Spleen (tissue), 11 donors: Measurements from ENCODE around the gene PPBP. TPM values are rescaled to one million over a fixed set of nuclear protein-coding genes. Genes with fewer than 3 reads are reported as not detected.

Experiments
- DNase-seq: peaks from one replicate; pipeline ENCODE4 v3.0.0-alpha.2; 2020
- H3K27ac ChIP-seq, 8 donors: fragments of 200-600 bp; sonication (generic) in 7 of 8; 1 replicate in 4 of 8; 2 replicates in 4 of 8; pipeline versions ENCODE4 v1.5.0 to v1.8.0; 2016 to 2021; ENCODE audit warnings: inconsistent platforms in 4 of 8, mild to moderate bottlenecking in 4 of 8, moderate library complexity in 1 of 8
- H3K27me3 ChIP-seq, 7 donors: fragments of 200-600 bp; sonication (generic) in 6 of 7; replicated peaks in 1 of 7; 1 replicate in 4 of 7; 2 replicates in 3 of 7; pipeline versions ENCODE4 v1.5.0 to v1.8.0; 2016 to 2021; ENCODE audit warnings: inconsistent platforms in 3 of 7, mild to moderate bottlenecking in 1 of 7
- H3K36me3 ChIP-seq, 6 donors: fragments of 200-600 bp; sonication (generic) in 5 of 6; 1 replicate in 4 of 6; 2 replicates in 2 of 6; pipeline versions ENCODE4 v1.5.0 to v1.8.0; 2016 to 2021; ENCODE audit warnings: inconsistent platforms in 2 of 6
- H3K4me1 ChIP-seq, 6 donors: fragments of 200-600 bp; sonication (generic) in 5 of 6; 1 replicate in 3 of 6; 2 replicates in 3 of 6; pipeline versions ENCODE4 v1.5.0 to v1.8.0; 2016 to 2021; ENCODE audit warnings: inconsistent platforms in 3 of 6
- H3K4me3 ChIP-seq, 8 donors: fragments of 200-600 bp; sonication (generic) in 7 of 8; 1 replicate in 4 of 8; 2 replicates in 4 of 8; pipeline versions ENCODE4 v1.5.0 to v1.8.0; 2016 to 2021; ENCODE audit warnings: inconsistent platforms in 4 of 8, mild to moderate bottlenecking in 4 of 8, moderate library complexity in 2 of 8
- H3K9me3 ChIP-seq, 8 donors: fragments of 200-600 bp; sonication (generic) in 7 of 8; 1 replicate in 4 of 8; 2 replicates in 4 of 8; pipeline versions ENCODE4 v1.5.0 to v1.8.0; 2016 to 2021; ENCODE audit warnings: inconsistent platforms in 4 of 8
- POLR2A ChIP-seq, 3 donors: fragments of 450-650 bp; IDR thresholded peaks; one replicate each; pipeline ENCODE4 v1.5.1; 2017; ENCODE audit warnings: antibody characterized with exemption in 3 of 3, mild to moderate bottlenecking in 1 of 3
- POLR2AphosphoS5 ChIP-seq, 3 donors: sonication (generic); formaldehyde crosslinking; IDR thresholded peaks; one replicate each; pipeline ENCODE4 v1.5.1; 2017; ENCODE audit warnings: antibody characterized with exemption in 3 of 3
- WGBS, 5 donors: extraction: QIAGEN DNeasy Blood & Tissue Kit in 3 of 5; methylation state at CpG; one replicate each; pipeline versions ENCODE4 v1.1.5 to v1.1.7; 2013 to 2018; 5-methylcytosine and 5-hydroxymethylcytosine counted together
- intact Hi-C: fragments of 100-400 bp; cut with DNase I; formaldehyde crosslinking; loops from one replicate; pipeline ENCODE4 v1.15.0; 2023; ENCODE audit warnings: low total_unique reads
- polyA plus RNA-seq, 3 donors: library from polyadenylated mRNA; stranded (reverse); fragments of 200-250 nt; gene quantifications; one replicate each; pipeline ENCODE4 v1.2.1, GENCODE V29; 2013
- total RNA-seq, 7 donors: library from RNA; depleted of rRNA in 3 of 7; stranded (reverse); fragments of >200 nt in 3 of 7; fragmentation: NEBNext Ultra II Directional in 4 of 7; extraction: Animal tissue kit (Norgen Biotek cat#: 25700) in 4 of 7; gene quantifications; one replicate each; pipeline versions ENCODE4 v1.1.0 to v1.2.1, GENCODE V29; 2016 to 2021
- TF ChIP-seq, protein P1 (sequence below), 11 experiments: fragments of 200-600 bp in 7 of 11; fragments of 450-650 bp in 4 of 11; sonication (generic) in 4 of 11; IDR thresholded peaks in 8 of 11; conservative IDR thresholded peaks in 3 of 11; 1 replicate in 7 of 11; 2 replicates in 4 of 11; pipeline versions ENCODE4 v1.4.0 to v1.8.0; 2016 to 2021; ENCODE audit warnings: antibody characterized with exemption in 11 of 11, inconsistent platforms in 4 of 11, mild to moderate bottlenecking in 1 of 11
- donor health status: healthy with polysubstance abuse.
- donor health status: DM: no; HTN: no; CAD: no; lungs with moderate emphysema.
- donor health status: DM: no; HTN: no; CAD: no.
- donor health status: Bipolar disorder and iron deficiency.
- donor health status: healthy.
- donor health status: DM: no; HTN: no; CAD: no.
- donor health status: DM: yes; HTN: yes; CAD: no.

Gene PPBP
- total and polyA plus RNA-seq, 10 donors, result 12.9 to 232 (median 102) TPM

DNA sequence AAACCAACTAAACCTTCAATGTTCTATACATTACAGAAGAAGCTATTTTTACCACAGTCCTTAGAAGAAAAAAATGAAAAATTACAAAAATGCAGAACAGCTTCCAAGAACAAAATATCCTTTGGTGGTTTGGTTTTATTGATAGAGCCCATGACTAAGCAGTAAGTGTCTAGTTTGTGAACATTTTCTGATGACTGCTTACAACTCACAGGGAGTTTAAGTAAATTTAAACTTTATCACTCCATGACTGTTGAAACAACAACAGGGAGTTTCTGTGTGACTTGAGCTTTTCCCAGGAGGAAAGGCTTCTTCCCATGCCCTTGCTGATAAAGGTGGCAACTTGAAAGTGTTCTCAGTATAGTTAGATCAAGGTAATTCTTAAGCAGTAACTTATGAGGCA lies 9.1 kb downstream of the PPBP start:
- no peak overlapping the region for H3K4me3 ChIP-seq
- intact Hi-C loops, result no loop called here
- H3K36me3 ChIP-seq, result no peaks in the 10 kb centered on the region
- H3K9me3 ChIP-seq, result peaks cover 0 to 23% (median 21%) of the 10 kb centered on the region in 8 donors
- DNase-seq, result no peak
- no peak overlapping the region for H3K27ac ChIP-seq
- peaks cover 0 to 8% (median 0%) of the 10 kb centered on the region in 7 donors for H3K27me3 ChIP-seq
- peaks cover 0 to 9% (median 0%) of the 10 kb centered on the region in 6 donors for H3K4me1 ChIP-seq
- TF ChIP-seq, protein P1, sequence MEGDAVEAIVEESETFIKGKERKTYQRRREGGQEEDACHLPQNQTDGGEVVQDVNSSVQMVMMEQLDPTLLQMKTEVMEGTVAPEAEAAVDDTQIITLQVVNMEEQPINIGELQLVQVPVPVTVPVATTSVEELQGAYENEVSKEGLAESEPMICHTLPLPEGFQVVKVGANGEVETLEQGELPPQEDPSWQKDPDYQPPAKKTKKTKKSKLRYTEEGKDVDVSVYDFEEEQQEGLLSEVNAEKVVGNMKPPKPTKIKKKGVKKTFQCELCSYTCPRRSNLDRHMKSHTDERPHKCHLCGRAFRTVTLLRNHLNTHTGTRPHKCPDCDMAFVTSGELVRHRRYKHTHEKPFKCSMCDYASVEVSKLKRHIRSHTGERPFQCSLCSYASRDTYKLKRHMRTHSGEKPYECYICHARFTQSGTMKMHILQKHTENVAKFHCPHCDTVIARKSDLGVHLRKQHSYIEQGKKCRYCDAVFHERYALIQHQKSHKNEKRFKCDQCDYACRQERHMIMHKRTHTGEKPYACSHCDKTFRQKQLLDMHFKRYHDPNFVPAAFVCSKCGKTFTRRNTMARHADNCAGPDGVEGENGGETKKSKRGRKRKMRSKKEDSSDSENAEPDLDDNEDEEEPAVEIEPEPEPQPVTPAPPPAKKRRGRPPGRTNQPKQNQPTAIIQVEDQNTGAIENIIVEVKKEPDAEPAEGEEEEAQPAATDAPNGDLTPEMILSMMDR (IDR thresholded peaks at IDR 0.05 in 8 of 11, conservative IDR thresholded peaks at IDR 0.05 in 3 of 11), result no peak
- TF ChIP-seq POLR2A (IDR thresholded peaks at IDR 0.05), result no peak
- no peak for TF ChIP-seq POLR2AphosphoS5 (IDR thresholded peaks at IDR 0.05)

DNA sequence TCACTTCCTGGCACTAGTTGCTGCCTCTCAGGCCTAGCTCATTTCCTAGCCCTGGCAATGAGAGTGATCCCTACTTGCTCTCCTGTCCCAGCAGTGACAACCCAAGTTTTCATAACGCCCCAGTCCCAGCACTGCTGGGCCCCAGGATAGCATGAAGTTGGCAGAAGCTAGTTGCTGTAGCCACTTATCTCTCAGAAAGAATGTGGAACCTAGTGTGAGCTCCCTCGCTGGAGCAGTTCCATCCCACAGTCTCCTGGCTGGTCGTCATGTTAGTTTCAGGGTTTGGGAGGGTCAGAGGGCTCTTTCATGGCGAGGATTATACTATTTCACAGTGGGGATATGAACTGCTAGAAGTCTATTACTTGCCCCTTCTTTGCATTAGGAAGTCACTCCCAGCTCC lies 11.3 kb downstream of the PPBP start:
- peaks cover 0 to 3% (median 0%) of the 10 kb centered on the region in 6 donors for H3K4me1 ChIP-seq
- H3K9me3 ChIP-seq, result peaks cover 0 to 45% (median 38%) of the 10 kb centered on the region in 8 donors
- no peak for DNase-seq
- 69 to 87% (median 79%) methylated on average over 4 of the region's 4 CpGs for WGBS, 5 donors
- intact Hi-C loops, result no loop called here
- peaks cover 0 to 6% (median 0%) of the 10 kb centered on the region in 7 donors for H3K27me3 ChIP-seq
- H3K4me3 ChIP-seq, result no peak overlapping the region
- H3K36me3 ChIP-seq, result no peaks in the 10 kb centered on the region
- no peak for TF ChIP-seq POLR2A (IDR thresholded peaks at IDR 0.05)
- TF ChIP-seq, protein P1 (IDR thresholded peaks at IDR 0.05 in 8 of 11, conservative IDR thresholded peaks at IDR 0.05 in 3 of 11), result no peak
- no peak for TF ChIP-seq POLR2AphosphoS5 (IDR thresholded peaks at IDR 0.05)
- no peak overlapping the region for H3K27ac ChIP-seq

DNA sequence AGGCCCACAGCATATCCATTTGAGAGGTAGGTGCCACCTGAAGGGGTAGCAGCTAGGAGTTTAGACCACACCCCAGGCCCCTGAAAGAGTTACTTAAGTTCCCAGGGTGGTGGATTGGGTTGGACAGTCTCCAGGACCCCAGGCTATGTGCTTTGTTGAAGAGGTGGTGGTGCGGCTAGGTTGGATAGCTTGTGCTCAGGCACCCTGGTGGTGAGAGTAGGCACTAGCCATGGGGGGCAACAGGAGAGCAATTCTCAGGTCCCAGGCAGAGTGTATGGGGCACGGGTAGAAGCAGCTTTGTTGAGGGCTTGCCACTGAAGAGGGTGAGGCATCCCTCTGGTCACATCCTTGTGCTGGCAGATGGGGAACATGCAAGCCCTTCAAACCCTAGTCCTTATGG lies 11.8 kb downstream of the PPBP start:
- H3K4me1 ChIP-seq, result no peaks in the 10 kb centered on the region
- H3K4me3 ChIP-seq, result no peak overlapping the region
- H3K36me3 ChIP-seq, result no peaks in the 10 kb centered on the region
- no peak for DNase-seq
- peaks cover 0 to 50% (median 43%) of the 10 kb centered on the region in 8 donors for H3K9me3 ChIP-seq
- H3K27me3 ChIP-seq, result peaks cover 0 to 3% (median 0%) of the 10 kb centered on the region in 7 donors
- H3K27ac ChIP-seq, result no peak overlapping the region
- WGBS, 5 donors, result 64 to 100% (median 87%) methylated on average over 2 of the region's 2 CpGs
- intact Hi-C loops, result no loop called here
- TF ChIP-seq POLR2A (IDR thresholded peaks at IDR 0.05) (no peak), POLR2AphosphoS5 (IDR thresholded peaks at IDR 0.05) (no peak)
- TF ChIP-seq, protein P1 (IDR thresholded peaks at IDR 0.05 in 8 of 11, conservative IDR thresholded peaks at IDR 0.05 in 3 of 11), result no peak

DNA sequence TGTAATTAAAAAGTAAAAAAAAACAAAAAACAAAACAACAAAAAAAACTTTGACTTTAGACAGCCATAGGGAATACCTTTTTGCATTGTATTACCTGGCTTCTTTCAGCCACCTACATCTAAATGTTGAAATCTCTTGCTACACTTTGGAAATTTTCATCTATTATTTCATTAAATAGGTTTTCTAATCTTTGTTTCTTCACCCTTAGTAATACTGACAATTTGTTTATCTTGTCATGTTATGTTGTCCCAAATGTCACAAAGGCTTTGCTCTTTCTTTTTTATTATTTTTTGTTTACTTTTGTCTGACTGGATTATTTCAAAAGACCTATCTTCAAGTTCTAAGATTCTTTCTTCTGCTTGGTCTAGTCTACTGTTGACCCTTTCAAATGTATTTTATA lies 13.6 kb downstream of the PPBP start:
- no peak for DNase-seq
- TF ChIP-seq POLR2AphosphoS5 (IDR thresholded peaks at IDR 0.05), result no peak
- TF ChIP-seq, protein P1 (IDR thresholded peaks at IDR 0.05 in 8 of 11, conservative IDR thresholded peaks at IDR 0.05 in 3 of 11), result no peak
- no peak for TF ChIP-seq POLR2A (IDR thresholded peaks at IDR 0.05)
- intact Hi-C loops, result no loop called here

More for the DNA sequence above, 13.6 kb downstream of the PPBP start:
- H3K27ac ChIP-seq, result no peak overlapping the region
- no peak overlapping the region for H3K4me3 ChIP-seq
- H3K9me3 ChIP-seq, result peaks cover 0 to 68% (median 61%) of the 10 kb centered on the region in 8 donors
- no peaks in the 10 kb centered on the region for H3K4me1 ChIP-seq
- H3K27me3 ChIP-seq, result no peaks in the 10 kb centered on the region
- no peaks in the 10 kb centered on the region for H3K36me3 ChIP-seq
